ENCODE measurements around the gene THSD4.

THSD4 gene

GRCh38 chr15:71777216-71777943 lies 662.1 kb downstream of the THSD4 start:
- no peak for DNase-seq

GRCh38 chr15:71779073-71779797 lies 664.0 kb downstream of the THSD4 start:
- no peak for DNase-seq

- DNase-seq, result peak; percentile 76
Measured at GRCh38 chr15:71780115-71780976, 665.1 kb downstream of the THSD4 start.

- DNase-seq, result no peak
Measured at GRCh38 chr15:71781179-71781964, 666.1 kb downstream of the THSD4 start.

- no peak for DNase-seq
Measured at GRCh38 chr15:71781965-71782265, 666.6 kb downstream of the THSD4 start.

GRCh38 chr15:71782422-71783165 lies 667.3 kb downstream of the THSD4 start:
- no peak for DNase-seq

GRCh38 chr15:71784719-71785118 lies 669.4 kb downstream of the THSD4 start:
- no peak for DNase-seq

- DNase-seq, result no peak
Measured at GRCh38 chr15:71785996-71786395, 670.7 kb downstream of the THSD4 start.

- no peak for DNase-seq
Measured at GRCh38 chr15:71786673-71787072, 671.4 kb downstream of the THSD4 start.

GRCh38 chr15:71788646-71789579 lies 673.6 kb downstream of the THSD4 start:
- no peak for DNase-seq

- no peak for DNase-seq
Measured at GRCh38 chr15:71789616-71790015, 674.3 kb downstream of the THSD4 start.

GRCh38 chr15:71790081-71790480 lies 674.8 kb downstream of the THSD4 start:
- no peak for DNase-seq

GRCh38 chr15:71791975-71792374 lies 676.7 kb downstream of the THSD4 start:
- no peak for DNase-seq

GRCh38 chr15:71792521-71792920 lies 677.2 kb downstream of the THSD4 start:
- no peak for DNase-seq

GRCh38 chr15:71798641-71799040 lies 683.4 kb downstream of the THSD4 start:
- no peak for DNase-seq

GRCh38 chr15:71800190-71800589 lies 684.9 kb downstream of the THSD4 start:
- DNase-seq, result no peak

- DNase-seq, result peak; percentile 65
Measured at GRCh38 chr15:71800835-71801745, 685.8 kb downstream of the THSD4 start.

- DNase-seq, result no peak
Measured at GRCh38 chr15:71801935-71802655, 686.8 kb downstream of the THSD4 start.

- no peak for DNase-seq
Measured at GRCh38 chr15:71802770-71803169, 687.5 kb downstream of the THSD4 start.
